Measurements from ENCODE around the gene RAB11A.
A peak's percentile ranks its signal among the peaks of the same experiment; 100 is the strongest.

RAB11A gene

GRCh38 chr15:65835447-65835846 is 33.8 kb upstream of the RAB11A start:
- no peak overlapping the region for H3K27ac ChIP-seq
- peaks cover 10% of the 10 kb centered on the region for H3K4me1 ChIP-seq
- H2AFZ ChIP-seq = no peak overlapping the region
- no peaks in the 10 kb centered on the region for H3K27me3 ChIP-seq (ENCODE audit: control insufficient read depth, insufficient read depth, low read length)
- H3K4me2 ChIP-seq (ENCODE audit: low read length) = no peak overlapping the region
- no peaks in the 10 kb centered on the region for H3K9me3 ChIP-seq (ENCODE audit: control insufficient read depth, low read length)
- TF ChIP-seq CTCF (IDR thresholded peaks at IDR 0.05) = no peak
- H3K79me2 ChIP-seq = no peaks in the 10 kb centered on the region
- H3K9ac ChIP-seq = no peak overlapping the region
- no peak overlapping the region for H3K4me3 ChIP-seq (ENCODE audit: low read depth, low read length)
- H3K36me3 ChIP-seq (ENCODE audit: control insufficient read depth, insufficient read depth, low read length) = no peaks in the 10 kb centered on the region

GRCh38 chr15:65836665-65837064 is 32.6 kb upstream of the RAB11A start:
- Histone ChIP-seq H3K9me3 (ENCODE audit: control insufficient read depth, low read length) (no peaks in the 10 kb centered on the region), H3K4me2 (ENCODE audit: low read length) (no peak overlapping the region), H2AFZ (no peak overlapping the region), H3K4me3 (ENCODE audit: low read depth, low read length) (no peak overlapping the region), H3K36me3 (ENCODE audit: control insufficient read depth, insufficient read depth, low read length) (no peaks in the 10 kb centered on the region), H3K27me3 (ENCODE audit: control insufficient read depth, insufficient read depth, low read length) (no peaks in the 10 kb centered on the region), H3K4me1 (peaks cover 10% of the 10 kb centered on the region), H3K9ac (no peak overlapping the region), H3K79me2 (no peaks in the 10 kb centered on the region), H3K27ac (no peak overlapping the region)
- TF ChIP-seq CTCF (IDR thresholded peaks at IDR 0.05) = no peak

- Histone ChIP-seq H3K4me2 (ENCODE audit: low read length) (no peak overlapping the region), H3K79me2 (no peaks in the 10 kb centered on the region), H3K4me1 (peaks cover 10% of the 10 kb centered on the region), H3K36me3 (ENCODE audit: control insufficient read depth, insufficient read depth, low read length) (no peaks in the 10 kb centered on the region), H2AFZ (peak overlapping the region; percentile 42), H3K4me3 (ENCODE audit: low read depth, low read length) (no peak overlapping the region), H3K9ac (no peak overlapping the region), H3K9me3 (ENCODE audit: control insufficient read depth, low read length) (no peaks in the 10 kb centered on the region), H3K27ac (no peak overlapping the region), H3K27me3 (ENCODE audit: control insufficient read depth, insufficient read depth, low read length) (no peaks in the 10 kb centered on the region)
- TF ChIP-seq CTCF (IDR thresholded peaks at IDR 0.05) = no peak
These were observed 31.7 kb upstream of the RAB11A start for GRCh38 chr15:65837301-65838294.

- Histone ChIP-seq H3K9ac (no peak overlapping the region), H3K4me2 (ENCODE audit: low read length) (no peak overlapping the region), H3K9me3 (ENCODE audit: control insufficient read depth, low read length) (no peaks in the 10 kb centered on the region), H3K27ac (no peak overlapping the region), H2AFZ (no peak overlapping the region), H3K79me2 (no peaks in the 10 kb centered on the region), H3K27me3 (ENCODE audit: control insufficient read depth, insufficient read depth, low read length) (no peaks in the 10 kb centered on the region), H3K4me1 (no peaks in the 10 kb centered on the region), H3K36me3 (ENCODE audit: control insufficient read depth, insufficient read depth, low read length) (no peaks in the 10 kb centered on the region), H3K4me3 (ENCODE audit: low read depth, low read length) (no peak overlapping the region)
- TF ChIP-seq CTCF (IDR thresholded peaks at IDR 0.05) = no peak
These were observed 29.9 kb upstream of the RAB11A start for GRCh38 chr15:65839354-65839901.

Data from parathyroid adenoma (tissue), 2 donors.